NCI-H526 (cell line): ENCODE results near the gene PTMA.
"Not testable (repeated sequence)": the region's sequence is repeated elsewhere in the genome, so short reads cannot be mapped to it uniquely, and the experiment has no call there.

Source experiments
- DNase-seq, 2 experiments: peaks; one replicate each; lab custom pipeline; 2025; lab: John Stamatoyannopoulos, UW

Gene PTMA

GRCh38 chr2:231716666-231717280, 8.4 kb downstream of the PTMA start:
- no peak for DNase-seq

GRCh38 chr2:231717281-231718171, 9.2 kb downstream of the PTMA start:
- no peak for DNase-seq

GRCh38 chr2:231718799-231719198, 10.5 kb downstream of the PTMA start:
- no peak for DNase-seq

GRCh38 chr2:231720292-231720986, 12.1 kb downstream of the PTMA start:
- no peak for DNase-seq

- DNase-seq = no peak
These were observed 13.0 kb downstream of the PTMA start for GRCh38 chr2:231720987-231721966.

GRCh38 chr2:231722721-231723307, 14.5 kb downstream of the PTMA start:
- DNase-seq = no peak

GRCh38 chr2:231725476-231725875, 17.2 kb downstream of the PTMA start:
- no peak for DNase-seq

GRCh38 chr2:231726276-231726675, 18.0 kb downstream of the PTMA start:
- no peak for DNase-seq

GRCh38 chr2:231727621-231728020, 19.3 kb downstream of the PTMA start:
- DNase-seq = no peak

- no peak for DNase-seq
These were observed 24.3 kb downstream of the PTMA start for GRCh38 chr2:231732604-231733003.

GRCh38 chr2:231737761-231738160, 29.4 kb downstream of the PTMA start:
- no peak for DNase-seq

GRCh38 chr2:231743376-231744116, 35.2 kb downstream of the PTMA start:
- DNase-seq = no peak

GRCh38 chr2:231745303-231746038, 37.1 kb downstream of the PTMA start:
- no peak for DNase-seq

- not testable (repeated sequence) for DNase-seq
These were observed 40.0 kb downstream of the PTMA start for GRCh38 chr2:231748153-231748896.

GRCh38 chr2:231749016-231749415, 40.7 kb downstream of the PTMA start:
- peak in 1 of 2 experiments; percentile 23 for DNase-seq

- no peak for DNase-seq
These were observed 42.9 kb downstream of the PTMA start for GRCh38 chr2:231751042-231751815.

- DNase-seq = no peak
These were observed 43.7 kb downstream of the PTMA start for GRCh38 chr2:231752061-231752460.

- DNase-seq = peak; percentile 3 to 14
These were observed 53.4 kb downstream of the PTMA start for GRCh38 chr2:231761735-231762134.
